Smooth muscle cell of trachea (primary cell): ENCODE data around the gene SERBP1. TPM values are rescaled to one million over a fixed set of nuclear protein-coding genes. Genes with fewer than 3 reads are reported as not detected.

Experiments
- total RNA-seq: library from RNA; depleted of rRNA; stranded (reverse); fragments of >200 nt; gene quantifications from 2 replicates; pipeline ENCODE4 v1.2.1, GENCODE V29; 2014

SERBP1 gene
- total RNA-seq = 145 and 214 TPM in 2 replicates

DNA sequence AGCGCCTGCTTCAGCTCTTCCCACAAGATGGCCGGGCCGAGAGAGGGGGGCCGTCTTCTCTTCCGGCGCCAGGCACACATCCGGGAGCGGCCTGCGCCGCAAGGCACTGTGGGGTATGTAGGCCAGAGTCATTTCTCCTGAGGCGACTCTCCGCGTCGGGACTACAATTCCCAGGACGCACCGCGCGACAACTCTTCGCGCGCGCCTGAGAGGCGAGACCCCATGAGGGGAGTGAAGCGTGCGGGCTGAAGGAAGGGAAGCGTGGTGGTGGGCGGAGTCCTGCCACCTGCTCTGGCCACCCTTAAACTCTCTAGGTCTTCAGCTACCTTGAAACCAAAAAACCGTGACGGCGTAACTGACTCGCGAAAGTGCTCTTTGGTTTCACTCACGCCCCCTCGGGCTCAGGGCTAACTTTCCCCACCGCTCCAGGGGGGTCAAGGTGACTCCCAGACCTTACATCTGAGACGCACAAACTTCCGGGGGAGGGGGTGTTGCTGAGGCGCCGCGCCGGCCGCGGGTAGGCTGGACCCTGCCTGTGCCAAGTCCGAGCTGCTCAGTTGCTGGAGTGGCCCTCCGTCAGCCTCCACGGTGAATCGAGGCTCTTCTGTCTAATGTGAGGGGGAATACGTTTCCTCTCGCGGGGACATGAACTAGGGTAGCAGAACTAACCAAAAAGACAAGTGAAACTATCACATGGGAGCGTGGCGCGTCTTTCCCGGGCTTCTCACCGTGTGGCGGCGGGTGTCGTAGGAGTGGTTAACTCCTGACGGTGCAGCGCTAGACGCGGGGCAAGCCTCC is at the start of gene SERBP1:
TSS of gene SERBP1 (minus strand) at position 45 of the 798 bp plus-strand sequence. CDS start 102 bp downstream, outside the sequence.

Other genes starting within 250 kb of the SERBP1 start
- not detected in 2 replicates for gene IL12RB2, start 122.5 kb downstream of the SERBP1 start, total RNA-seq